Psoas muscle (tissue), 8 donors: ENCODE measurements around the gene ATL3. TPM values are rescaled to one million over a fixed set of nuclear protein-coding genes. Genes with fewer than 3 reads are reported as not detected.
A peak's percentile ranks its signal among the peaks of the same experiment; 100 is the strongest.

Source experiments
- ATAC-seq, 4 donors: fragments of 200-7000 bp; cut with Tn5 transposase; one replicate each; pipeline ENCODE4 v1.9.1; 2020; ENCODE audit warnings: moderate library complexity in 3 of 4, mild to moderate bottlenecking in 2 of 4
- DNase-seq, 2 donors: peaks; one replicate each; pipeline ENCODE4 v3.0.0-alpha.2; 2020
- H3K27ac ChIP-seq: fragments of 200-600 bp; one replicate; pipeline ENCODE4 v1.8.0; 2022
- H3K27me3 ChIP-seq, 3 donors: fragments of 200-600 bp in 1 of 3; one replicate each; pipeline versions ENCODE4 v1.6.1 to v1.8.0; 2013 to 2022; ENCODE audit warnings: low read length in 2 of 3, mild to moderate bottlenecking in 2 of 3, moderate library complexity in 1 of 3; ENCODE audit not compliant: insufficient read depth in 3 of 3
- H3K36me3 ChIP-seq, 2 donors: fragments of 200-600 bp in 1 of 2; one replicate each; pipeline versions ENCODE4 v1.6.1 to v1.8.0; 2013 to 2022; ENCODE audit warnings: low read depth in 1 of 2, mild to moderate bottlenecking in 1 of 2, moderate library complexity in 1 of 2; ENCODE audit not compliant: insufficient read depth in 1 of 2
- H3K4me1 ChIP-seq: fragments of 200-600 bp; one replicate; pipeline ENCODE4 v1.8.0; 2022
- H3K4me3 ChIP-seq: fragments of 200-600 bp; one replicate; pipeline ENCODE4 v1.8.0; 2022; ENCODE audit warnings: mild to moderate bottlenecking
- H3K9me3 ChIP-seq: fragments of 200-600 bp; one replicate; pipeline ENCODE4 v1.8.0; 2022
- WGBS, 3 donors: extraction: QIAGEN DNeasy Blood & Tissue Kit; methylation state at CpG; one replicate each; pipeline versions ENCODE4 v1.1.6 to v1.1.7; 2013; 5-methylcytosine and 5-hydroxymethylcytosine counted together
- intact Hi-C, 2 donors: fragments of 100-400 bp; cut with DNase I; formaldehyde crosslinking; loops; one replicate each; pipeline versions ENCODE4 v1.11.0 to v1.14.2; 2022
- polyA plus RNA-seq, 3 donors: library from polyadenylated mRNA; stranded (reverse); fragments of 200-250 nt; gene quantifications; one replicate each; pipeline ENCODE4 v1.2.3, GENCODE V29; 2013
- total RNA-seq, 4 donors: library from RNA; stranded (reverse); fragmentation: NEBNext Ultra II Directional in 2 of 4; extraction: Animal tissue kit (Norgen Biotek cat#: 25700) in 2 of 4; gene quantifications; one replicate each; pipeline versions ENCODE4 v1.2.1 to v1.2.4, GENCODE V29; 2021 to 2023
- TF ChIP-seq, protein P1 (sequence below): fragments of 200-600 bp; IDR thresholded peaks from one replicate; pipeline ENCODE4 v1.8.0; 2022; ENCODE audit warnings: antibody characterized with exemption
- donor health status: healthy with polysubstance abuse.
- donor health status: DM: no; HTN: no; CAD: no; lungs with moderate emphysema.
- donor health status: Bipolar disorder and iron deficiency.
- donor health status: healthy.
- donor health status: DM: yes; HTN: yes; CAD: no.
- donor health status: DM: no; HTN: no; CAD: no.
- donor health status: DM: no; HTN: no; CAD: no.
- donor health status: DM: yes; HTN: yes; CAD: no.

The ATL3 gene
- total and polyA plus RNA-seq, 7 donors = 3.2 to 12.2 (median 9.4) TPM

DNA sequence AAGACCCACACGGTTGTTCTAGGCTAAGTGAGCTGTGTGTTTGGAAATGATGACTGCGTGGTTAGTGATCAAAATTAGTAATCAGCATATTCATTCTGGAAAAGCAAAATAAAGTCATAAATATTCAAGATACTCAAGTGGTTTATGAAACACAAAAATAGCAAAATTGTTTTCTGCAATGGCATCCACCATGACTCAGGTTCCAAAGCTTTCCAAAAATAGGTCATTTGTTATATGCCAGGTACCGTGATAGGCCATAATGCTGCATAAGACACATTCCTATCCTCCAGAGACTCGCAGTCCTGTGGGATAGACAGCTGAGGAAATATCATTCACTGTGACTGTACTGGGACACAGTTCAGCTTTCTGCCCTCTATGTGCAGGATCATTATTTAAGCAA lies 2.4 kb upstream of the ATL3 start:
- 31 to 46% (median 44%) methylated on average over 4 of the region's 4 CpGs for WGBS, 3 donors
- no peak overlapping the region for H3K4me3 ChIP-seq

DNA sequence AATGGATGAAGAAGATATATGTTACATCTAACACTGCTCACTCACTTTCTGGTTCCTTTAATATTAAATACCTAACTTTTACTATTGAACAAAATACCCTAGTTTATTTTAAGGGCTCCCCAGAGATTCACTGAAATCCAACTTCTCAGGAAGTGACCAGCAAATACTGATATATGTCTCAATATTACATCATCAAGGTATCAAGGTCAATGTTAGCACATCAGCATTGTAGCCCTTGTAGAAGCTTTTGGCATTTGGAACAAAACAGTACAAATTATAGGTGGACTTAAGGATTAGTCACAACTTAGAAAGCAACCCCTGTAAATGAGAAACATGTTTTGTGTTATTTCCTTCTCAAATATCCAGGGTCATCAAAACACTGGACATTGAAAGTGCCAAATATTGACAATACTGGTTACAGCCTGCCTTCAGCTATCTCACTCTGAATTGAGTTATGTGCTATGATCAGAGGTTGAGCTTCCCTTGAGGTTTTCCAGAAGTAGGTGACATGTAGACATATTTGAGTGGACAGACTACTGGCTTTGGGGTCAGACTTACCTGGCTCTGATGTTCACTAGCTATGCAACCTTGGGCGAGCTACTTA lies 1.9 kb upstream of the ATL3 start:
- peak overlapping the region; percentile 98 for H3K27ac ChIP-seq

More for the DNA sequence above, 2.4 kb upstream of the ATL3 start:
- intact Hi-C loops = loop anchor here in 1 of 2 donors (5.0 kb wide), 1 partner anchor 61 kb away; the partner anchor contains the start of gene PLAAT3
- peaks cover 24% of the 10 kb centered on the region for H3K4me1 ChIP-seq
- DNase-seq = no peak
- H3K9me3 ChIP-seq = no peaks in the 10 kb centered on the region
- peak; percentile 20 to 52 (median 42) for ATAC-seq
- no peaks in the 10 kb centered on the region for H3K36me3 ChIP-seq
- TF ChIP-seq, protein P1, sequence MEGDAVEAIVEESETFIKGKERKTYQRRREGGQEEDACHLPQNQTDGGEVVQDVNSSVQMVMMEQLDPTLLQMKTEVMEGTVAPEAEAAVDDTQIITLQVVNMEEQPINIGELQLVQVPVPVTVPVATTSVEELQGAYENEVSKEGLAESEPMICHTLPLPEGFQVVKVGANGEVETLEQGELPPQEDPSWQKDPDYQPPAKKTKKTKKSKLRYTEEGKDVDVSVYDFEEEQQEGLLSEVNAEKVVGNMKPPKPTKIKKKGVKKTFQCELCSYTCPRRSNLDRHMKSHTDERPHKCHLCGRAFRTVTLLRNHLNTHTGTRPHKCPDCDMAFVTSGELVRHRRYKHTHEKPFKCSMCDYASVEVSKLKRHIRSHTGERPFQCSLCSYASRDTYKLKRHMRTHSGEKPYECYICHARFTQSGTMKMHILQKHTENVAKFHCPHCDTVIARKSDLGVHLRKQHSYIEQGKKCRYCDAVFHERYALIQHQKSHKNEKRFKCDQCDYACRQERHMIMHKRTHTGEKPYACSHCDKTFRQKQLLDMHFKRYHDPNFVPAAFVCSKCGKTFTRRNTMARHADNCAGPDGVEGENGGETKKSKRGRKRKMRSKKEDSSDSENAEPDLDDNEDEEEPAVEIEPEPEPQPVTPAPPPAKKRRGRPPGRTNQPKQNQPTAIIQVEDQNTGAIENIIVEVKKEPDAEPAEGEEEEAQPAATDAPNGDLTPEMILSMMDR = no peak
- peak overlapping the region; percentile 98 for H3K27ac ChIP-seq
- H3K27me3 ChIP-seq = no peaks in the 10 kb centered on the region

DNA sequence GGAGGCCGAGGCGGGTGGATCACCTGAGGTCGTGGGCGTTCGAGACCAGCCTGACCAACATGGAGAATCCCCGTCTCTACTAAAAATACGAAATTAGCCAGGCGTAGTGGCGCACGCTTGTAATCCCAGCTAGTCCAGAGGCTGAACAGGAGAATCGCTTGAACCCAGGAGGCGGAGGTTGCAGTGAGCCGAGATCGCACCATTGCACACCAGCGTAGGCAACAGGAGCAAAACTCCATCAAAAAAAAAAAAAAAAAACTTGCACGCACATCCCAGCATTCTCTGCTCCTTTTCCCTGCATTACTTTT lies 934 bp upstream of the ATL3 start:
- TF ChIP-seq, protein P1 = no peak
- peak overlapping the region; percentile 92 for H3K4me3 ChIP-seq
- 98 to 99% (median 98%) methylated on average over 16 of the region's 16 CpGs for whole genome bisulfite sequencing, 3 donors
- peaks cover 38% of the 10 kb centered on the region for H3K4me1 ChIP-seq
- intact Hi-C loops = loop anchor here in 1 of 2 donors (5.0 kb wide), 1 partner anchor 60 kb away; the partner anchor contains the start of gene PLAAT3
- H3K27ac ChIP-seq = peak overlapping the region; percentile 98
- DNase-seq = no peak
- no peaks in the 10 kb centered on the region for H3K27me3 ChIP-seq
- no peaks in the 10 kb centered on the region for H3K36me3 ChIP-seq
- H3K9me3 ChIP-seq = no peaks in the 10 kb centered on the region
- no peak for ATAC-seq

More for the DNA sequence above, 1.9 kb upstream of the ATL3 start:
- DNase-seq = no peak
- no peak for ATAC-seq
- H3K9me3 ChIP-seq = no peaks in the 10 kb centered on the region
- intact Hi-C loops = loop anchor here in 1 of 2 donors (5.0 kb wide), 1 partner anchor 61 kb away; the partner anchor contains the start of gene PLAAT3
- no peaks in the 10 kb centered on the region for H3K36me3 ChIP-seq
- no peak overlapping the region for H3K4me3 ChIP-seq
- H3K27me3 ChIP-seq = no peaks in the 10 kb centered on the region
- H3K4me1 ChIP-seq = peaks cover 29% of the 10 kb centered on the region
- TF ChIP-seq, protein P1 = no peak
- 88 to 91% (median 90%) methylated on average over 1 of the region's 1 CpG for WGBS, 3 donors

DNA sequence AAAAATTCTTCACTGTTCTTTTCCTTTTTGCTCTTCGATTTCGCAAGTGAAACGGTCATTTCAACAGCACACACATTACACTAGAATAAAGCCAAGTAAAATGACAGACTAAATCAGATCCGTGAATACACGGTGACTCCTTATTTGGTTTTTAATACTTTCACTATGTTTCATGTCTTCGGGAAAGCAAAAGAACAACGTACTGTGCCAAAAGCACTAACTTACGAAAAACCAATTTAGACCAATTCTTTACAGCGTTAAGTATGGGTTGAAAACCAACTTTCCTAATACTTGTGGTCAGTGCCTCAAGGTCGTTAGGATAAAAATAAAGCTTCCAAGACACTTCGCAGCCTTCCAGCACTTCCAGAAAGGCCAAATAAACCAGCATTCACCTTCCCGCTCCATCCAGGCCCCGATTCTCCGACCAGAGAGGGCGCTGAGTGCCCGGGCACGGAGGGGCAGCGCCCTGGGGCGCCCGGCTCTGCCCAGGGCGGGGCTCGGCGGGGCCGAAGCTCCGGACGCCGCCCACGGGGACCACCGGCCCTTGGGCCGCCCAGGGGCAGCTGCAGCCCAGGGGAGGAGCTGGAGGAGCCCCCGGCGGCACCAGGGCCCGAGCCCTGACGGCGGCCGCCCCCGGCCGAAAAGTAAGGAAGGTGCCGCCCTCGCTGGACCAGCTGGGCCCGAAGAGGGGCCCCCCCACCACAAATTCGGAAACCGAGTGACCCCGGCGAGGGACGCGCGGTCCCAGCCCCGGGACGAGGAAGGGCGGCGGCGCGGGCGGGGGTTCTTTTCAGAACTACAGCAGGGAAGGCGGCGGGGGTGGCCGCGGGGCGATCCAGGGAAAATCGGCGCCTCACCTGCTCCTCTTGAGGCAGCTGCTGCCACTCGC lies 499 bp downstream of the ATL3 start:
- ATAC-seq = peak; percentile 52 to 65 (median 62)
- H3K4me1 ChIP-seq = peaks cover 48% of the 10 kb centered on the region
- peak overlapping the region; percentile 92 for H3K4me3 ChIP-seq
- TF ChIP-seq, protein P1 = peak; percentile 38
- intact Hi-C loops = loop anchor here in 1 of 2 donors (5.0 kb wide), 1 partner anchor 58 kb away; the partner anchor contains the start of gene PLAAT3
- no peaks in the 10 kb centered on the region for H3K9me3 ChIP-seq
- peak; percentile 59 to 72 for DNase-seq
- H3K27ac ChIP-seq = peak overlapping the region; percentile 98
- H3K27me3 ChIP-seq = no peaks in the 10 kb centered on the region
- H3K36me3 ChIP-seq = no peaks in the 10 kb centered on the region
- whole genome bisulfite sequencing, 3 donors = 2 to 3% (median 2%) methylated on average over 55 to 63 of the region's 63 CpGs
